Skeletal muscle tissue (tissue), 4 donors: ENCODE data around the gene EPHB4. TPM values are rescaled to one million over a fixed set of nuclear protein-coding genes. Genes with fewer than 3 reads are reported as not detected.
A peak's percentile ranks its signal among the peaks of the same experiment; 100 is the strongest.

Experiments used
- H3K27ac ChIP-seq: one replicate; pipeline ENCODE4 v1.7.0; 2013; ENCODE audit warnings: mild to moderate bottlenecking, low read depth, low read length, inconsistent platforms
- H3K27me3 ChIP-seq, 3 donors: one replicate each; pipeline ENCODE4 v1.7.0; 2013; ENCODE audit warnings: low read length in 3 of 3; ENCODE audit not compliant: control insufficient read depth in 3 of 3, insufficient read depth in 3 of 3
- H3K36me3 ChIP-seq, 3 donors: one replicate each; pipeline ENCODE4 v1.7.0; 2013; ENCODE audit warnings: low read length in 3 of 3; ENCODE audit not compliant: control insufficient read depth in 3 of 3, insufficient read depth in 3 of 3
- H3K4me1 ChIP-seq, 3 donors: one replicate each; pipeline ENCODE4 v1.7.0; 2013; ENCODE audit warnings: low read length in 3 of 3, mild to moderate bottlenecking in 3 of 3; ENCODE audit not compliant: control insufficient read depth in 3 of 3, insufficient read depth in 3 of 3
- H3K4me3 ChIP-seq, 3 donors: one replicate each; pipeline ENCODE4 v1.7.0; 2013; ENCODE audit warnings: low read length in 3 of 3
- H3K9ac ChIP-seq, 3 donors: one replicate each; pipeline ENCODE4 v1.7.0; 2013; ENCODE audit warnings: low read length in 3 of 3, mild to moderate bottlenecking in 3 of 3, moderate library complexity in 2 of 3, low read depth in 1 of 3
- H3K9me3 ChIP-seq, 3 donors: one replicate each; pipeline ENCODE4 v1.7.0; 2013; ENCODE audit warnings: low read length in 3 of 3; ENCODE audit not compliant: control insufficient read depth in 3 of 3
- total RNA-seq: library from RNA; depleted of rRNA; stranded (reverse); fragments of >200 nt; gene quantifications from one replicate; pipeline ENCODE4 v1.2.3, GENCODE V29; 2014
- donor health status: Osteomylitis.

Gene EPHB4
- total RNA-seq, 1 donor from 2014 or later = 72.5 TPM

DNA sequence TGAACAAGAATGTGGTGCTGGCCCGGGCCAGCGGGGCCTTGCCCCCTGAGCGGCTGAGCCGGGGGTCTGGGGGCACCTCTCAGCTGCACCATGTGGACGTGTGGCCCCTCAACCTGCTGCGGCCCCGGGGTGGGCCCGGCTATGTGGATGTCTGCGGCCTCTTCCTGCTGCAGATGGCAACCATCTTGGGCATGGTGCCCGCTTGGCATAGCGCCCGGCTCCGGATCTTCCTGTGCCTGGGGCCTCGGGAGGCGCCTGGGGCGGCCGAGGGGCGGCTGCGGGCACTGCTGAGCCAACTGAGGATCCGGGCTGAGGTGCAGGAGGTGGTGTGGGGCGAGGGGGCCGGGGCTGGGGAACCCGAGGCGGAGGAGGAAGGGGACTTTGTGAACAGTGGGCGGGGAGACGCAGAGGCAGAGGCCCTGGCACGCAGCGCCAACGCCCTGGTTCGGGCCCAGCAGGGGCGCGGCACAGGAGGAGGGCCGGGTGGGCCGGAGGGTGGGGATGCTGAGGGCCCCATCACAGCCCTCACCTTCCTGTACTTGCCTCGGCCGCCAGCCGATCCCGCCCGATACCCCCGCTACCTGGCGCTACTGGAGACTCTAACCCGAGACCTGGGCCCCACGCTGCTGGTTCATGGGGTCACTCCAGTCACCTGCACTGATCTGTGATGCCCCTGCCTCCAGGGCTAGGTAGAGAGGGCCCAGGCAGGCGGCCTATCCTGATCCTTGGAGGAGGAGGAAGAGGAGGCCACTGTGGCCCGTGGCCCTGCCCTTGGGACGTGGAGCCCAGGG, 38.8 kb upstream of the EPHB4 start:
- H3K27me3 ChIP-seq = peaks cover 0 to 12% (median 0%) of the 10 kb centered on the region in 3 donors
- H3K4me3 ChIP-seq = peak overlapping the region; percentile 71 to 78 (median 73)
- peak overlapping the region; percentile 82 to 86 (median 86) for H3K9ac ChIP-seq
- H3K9me3 ChIP-seq = no peaks in the 10 kb centered on the region
- H3K4me1 ChIP-seq = peaks cover 11 to 30% (median 18%) of the 10 kb centered on the region in 3 donors
- peak overlapping the region; percentile 91 for H3K27ac ChIP-seq
- H3K36me3 ChIP-seq = peaks cover 4 to 7% (median 6%) of the 10 kb centered on the region in 3 donors

GRCh38 chr7:100865372-100865911, 38.1 kb upstream of the EPHB4 start:
- Histone ChIP-seq H3K4me1 (peaks cover 11 to 30% (median 18%) of the 10 kb centered on the region in 3 donors), H3K9me3 (no peaks in the 10 kb centered on the region), H3K27ac (no peak overlapping the region), H3K9ac (no peak overlapping the region), H3K4me3 (peak overlapping the region in 2 of 3 donors; percentile 73 to 78), H3K27me3 (peaks cover 0 to 12% (median 0%) of the 10 kb centered on the region in 3 donors), H3K36me3 (peaks cover 1 to 9% (median 8%) of the 10 kb centered on the region in 3 donors)

DNA sequence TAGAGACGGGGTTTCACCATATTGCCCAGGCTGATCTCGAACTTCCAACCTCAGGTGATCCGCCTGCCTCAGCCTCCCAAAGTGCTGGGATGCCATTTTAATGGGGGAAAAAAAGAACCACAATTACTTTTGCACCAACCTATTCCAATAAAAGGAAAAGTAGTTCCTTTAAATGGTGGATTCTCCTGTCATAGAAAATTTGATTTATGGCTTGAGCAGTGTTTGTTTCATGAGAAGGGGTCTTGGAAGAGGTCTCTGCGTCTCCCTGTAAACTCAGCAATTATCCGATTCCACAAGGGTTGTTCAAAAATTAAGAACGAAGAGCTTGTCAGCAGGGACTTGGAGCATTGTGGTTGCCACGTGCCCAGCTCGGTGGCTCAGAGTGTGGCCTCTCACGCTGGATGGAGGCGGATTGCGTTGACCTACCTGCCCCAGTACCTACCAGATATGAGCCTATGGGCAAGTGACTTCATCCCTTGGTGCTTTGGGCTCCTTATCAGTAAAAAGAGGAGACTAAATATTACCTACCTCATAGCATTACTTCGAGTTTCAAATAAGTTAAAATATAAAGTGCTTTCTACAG, 37.0 kb upstream of the EPHB4 start:
- Histone ChIP-seq H3K4me3 (no peak overlapping the region), H3K27ac (no peak overlapping the region), H3K9me3 (no peaks in the 10 kb centered on the region), H3K9ac (no peak overlapping the region), H3K36me3 (peaks cover 6 to 17% (median 8%) of the 10 kb centered on the region in 3 donors), H3K4me1 (peaks cover 11 to 30% (median 18%) of the 10 kb centered on the region in 3 donors), H3K27me3 (peaks cover 0 to 12% (median 0%) of the 10 kb centered on the region in 3 donors)

DNA sequence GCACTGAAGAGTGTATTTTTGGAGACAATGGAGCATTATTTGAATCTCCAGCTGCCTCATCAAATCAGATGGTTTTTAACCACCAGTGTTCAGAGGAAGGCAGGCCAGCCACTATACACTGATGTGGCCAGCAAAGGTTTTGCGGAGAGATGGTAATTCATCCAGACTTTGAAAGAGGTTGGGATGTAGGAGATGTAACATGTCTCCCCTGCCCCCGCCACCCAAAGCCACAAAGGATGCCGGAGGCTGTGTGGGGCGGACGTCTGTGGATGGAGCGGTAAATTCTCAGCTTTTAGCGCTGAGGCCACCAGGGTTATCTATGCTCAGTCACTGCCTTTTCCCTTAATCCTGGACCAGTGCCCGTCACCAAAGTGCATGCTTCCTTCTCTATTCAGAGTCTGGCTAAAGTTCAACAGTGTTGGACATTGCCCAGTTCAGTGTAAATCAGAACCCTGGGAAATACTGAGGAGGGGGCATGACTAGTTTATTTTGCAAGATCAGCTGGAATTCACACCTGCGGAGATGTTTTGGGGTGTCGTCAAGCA, 36.2 kb upstream of the EPHB4 start:
- H3K4me3 ChIP-seq = no peak overlapping the region
- peaks cover 6 to 17% (median 8%) of the 10 kb centered on the region in 3 donors for H3K36me3 ChIP-seq
- H3K27ac ChIP-seq = no peak overlapping the region
- H3K9me3 ChIP-seq = no peaks in the 10 kb centered on the region
- H3K9ac ChIP-seq = no peak overlapping the region
- H3K27me3 ChIP-seq = peaks cover 0 to 12% (median 0%) of the 10 kb centered on the region in 3 donors
- H3K4me1 ChIP-seq = peaks cover 11 to 30% (median 18%) of the 10 kb centered on the region in 3 donors

- Histone ChIP-seq H3K9me3 (no peaks in the 10 kb centered on the region), H3K27ac (no peak overlapping the region), H3K9ac (no peak overlapping the region), H3K27me3 (peaks cover 0 to 3% (median 0%) of the 10 kb centered on the region in 3 donors), H3K4me3 (no peak overlapping the region), H3K36me3 (peaks cover 6 to 17% (median 8%) of the 10 kb centered on the region in 3 donors), H3K4me1 (peaks cover 4 to 14% (median 6%) of the 10 kb centered on the region in 3 donors)
Measured at GRCh38 chr7:100861616-100861985, 34.3 kb upstream of the EPHB4 start.

GRCh38 chr7:100860702-100861615, 33.6 kb upstream of the EPHB4 start:
- Histone ChIP-seq H3K9me3 (no peaks in the 10 kb centered on the region), H3K4me1 (peaks cover 0 to 10% (median 2%) of the 10 kb centered on the region in 3 donors), H3K4me3 (no peak overlapping the region), H3K27ac (no peak overlapping the region), H3K9ac (no peak overlapping the region), H3K27me3 (no peaks in the 10 kb centered on the region), H3K36me3 (peaks cover 6 to 17% (median 8%) of the 10 kb centered on the region in 3 donors)

GRCh38 chr7:100859856-100860255, 32.5 kb upstream of the EPHB4 start:
- no peak overlapping the region for H3K27ac ChIP-seq
- no peaks in the 10 kb centered on the region for H3K9me3 ChIP-seq
- no peaks in the 10 kb centered on the region for H3K27me3 ChIP-seq
- no peak overlapping the region for H3K4me3 ChIP-seq
- H3K4me1 ChIP-seq = peaks cover 0 to 5% (median 0%) of the 10 kb centered on the region in 3 donors
- no peak overlapping the region for H3K9ac ChIP-seq
- H3K36me3 ChIP-seq = peaks cover 6 to 20% (median 8%) of the 10 kb centered on the region in 3 donors

DNA sequence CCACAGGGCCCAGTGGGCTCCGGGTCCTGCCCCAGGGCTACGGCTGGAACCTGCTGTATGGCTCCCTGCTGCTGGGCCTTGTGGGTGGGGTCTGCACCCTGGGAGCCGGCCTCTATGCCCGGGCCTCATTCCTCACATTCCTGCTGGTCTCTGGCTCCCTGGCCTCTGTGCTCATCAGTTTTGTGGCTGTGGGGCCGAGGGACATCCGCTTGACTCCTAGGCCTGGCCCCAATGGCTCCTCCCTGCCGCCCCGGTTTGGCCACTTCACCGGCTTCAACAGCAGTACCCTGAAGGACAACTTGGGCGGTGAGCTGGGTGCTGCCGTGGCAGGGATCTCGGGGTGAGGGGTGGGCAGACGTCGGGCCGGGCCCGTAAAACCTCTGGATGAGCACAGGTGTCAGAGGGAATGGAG, 29.6 kb upstream of the EPHB4 start:
- H3K4me1 ChIP-seq = peaks cover 9 to 13% (median 12%) of the 10 kb centered on the region in 3 donors
- no peaks in the 10 kb centered on the region for H3K9me3 ChIP-seq
- no peak overlapping the region for H3K4me3 ChIP-seq
- no peak overlapping the region for H3K9ac ChIP-seq
- H3K27me3 ChIP-seq = no peaks in the 10 kb centered on the region
- no peak overlapping the region for H3K27ac ChIP-seq
- H3K36me3 ChIP-seq = peaks cover 6 to 18% (median 8%) of the 10 kb centered on the region in 3 donors

DNA sequence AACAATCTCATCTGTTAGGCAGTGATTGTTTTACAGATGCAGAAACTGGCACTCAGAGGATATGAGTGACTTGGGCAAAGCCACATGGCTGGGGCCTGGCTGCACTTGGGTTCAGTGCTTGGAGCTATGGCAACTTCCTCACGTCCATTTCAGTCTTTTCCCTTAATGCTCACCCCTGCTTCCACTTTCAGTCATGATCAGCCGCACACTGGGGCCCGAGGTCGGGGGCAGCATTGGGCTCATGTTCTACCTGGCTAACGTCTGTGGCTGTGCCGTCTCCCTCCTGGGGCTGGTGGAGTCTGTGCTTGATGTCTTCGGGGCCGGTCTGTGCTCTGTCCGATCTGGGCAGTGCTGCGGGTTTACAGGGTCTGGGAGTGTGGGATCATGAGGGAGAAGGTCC, 28.2 kb upstream of the EPHB4 start:
- Histone ChIP-seq H3K4me3 (no peak overlapping the region), H3K36me3 (peaks cover 0 to 12% (median 6%) of the 10 kb centered on the region in 3 donors), H3K27ac (no peak overlapping the region), H3K4me1 (peaks cover 12 to 15% (median 14%) of the 10 kb centered on the region in 3 donors), H3K9me3 (no peaks in the 10 kb centered on the region), H3K9ac (no peak overlapping the region), H3K27me3 (no peaks in the 10 kb centered on the region)
